ENCODE data around the gene FBXO31. TPM values are rescaled to one million over a fixed set of nuclear protein-coding genes. Genes with fewer than 3 reads are reported as not detected.

Gene FBXO31
- total and polyA plus RNA-seq, 9 of the 15 experiments (the other 6 are each of a cell fraction or from before 2014, with no cell fraction given), result 0.18 to 33.3 (median 10.9) TPM

DNA sequence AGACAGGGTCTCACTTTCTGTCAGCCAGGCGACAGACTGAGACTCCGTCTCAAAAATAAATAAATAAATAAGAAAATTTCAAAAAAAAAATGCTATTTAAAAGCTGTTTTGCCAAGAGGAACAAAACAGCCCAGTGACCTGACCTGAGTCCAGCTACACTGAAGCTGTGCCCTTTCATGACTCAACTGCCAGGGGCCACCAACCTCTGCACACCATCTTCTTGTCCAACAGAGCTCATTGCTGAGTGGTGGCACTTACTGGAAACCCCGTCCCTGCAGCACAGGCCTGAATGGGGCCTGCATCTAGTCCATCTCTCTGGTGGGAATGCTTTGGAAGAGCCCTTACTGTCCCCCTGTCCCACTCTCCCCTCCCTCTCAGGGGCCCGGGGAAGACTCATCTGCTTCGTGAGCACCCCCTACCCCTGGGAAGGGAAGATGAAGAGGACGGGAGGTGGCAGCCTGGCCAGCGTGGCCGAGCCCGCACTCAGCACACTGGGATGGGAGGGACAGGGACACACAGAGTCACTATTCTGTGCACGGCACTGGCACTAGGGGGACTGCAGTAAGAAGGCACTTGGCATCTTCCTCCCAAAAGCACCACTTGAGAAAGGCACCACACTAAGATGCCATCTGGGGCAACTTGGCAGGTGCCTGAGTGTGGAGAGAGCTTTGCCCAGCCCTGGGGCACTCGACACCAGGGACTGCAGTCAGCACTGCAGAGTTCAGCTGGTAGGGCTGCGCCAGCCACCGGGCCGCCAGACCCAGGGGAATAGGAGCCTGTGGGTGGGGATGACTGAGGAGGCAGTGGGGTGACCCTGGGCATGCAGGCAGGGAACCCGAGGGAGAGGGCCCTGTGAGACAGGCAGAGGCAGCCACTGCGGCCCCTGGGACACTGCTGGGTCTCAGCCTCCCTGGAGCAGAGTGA, 13.5 kb downstream of the FBXO31 start (continued):
- TF ChIP-seq TBL1XR1 (IDR thresholded peaks at IDR 0.05; ENCODE audit: low read length in 2 of 2) (no peak), ELF4 (CRISPR knock-in tag; IDR thresholded peaks at IDR 0.05) (no peak), FOXA3 (CRISPR knock-in tag; conservative IDR thresholded peaks at IDR 0.05 in 1 of 2, IDR thresholded peaks at IDR 0.05 in 1 of 2) (no peak), PHB2 (IDR thresholded peaks at IDR 0.05; ENCODE audit: low read depth) (no peak), NFRKB (IDR thresholded peaks at IDR 0.05; ENCODE audit: low read depth) (no peak), ZNF695 (CRISPR knock-in tag; IDR thresholded peaks at IDR 0.05) (no peak)

DNA sequence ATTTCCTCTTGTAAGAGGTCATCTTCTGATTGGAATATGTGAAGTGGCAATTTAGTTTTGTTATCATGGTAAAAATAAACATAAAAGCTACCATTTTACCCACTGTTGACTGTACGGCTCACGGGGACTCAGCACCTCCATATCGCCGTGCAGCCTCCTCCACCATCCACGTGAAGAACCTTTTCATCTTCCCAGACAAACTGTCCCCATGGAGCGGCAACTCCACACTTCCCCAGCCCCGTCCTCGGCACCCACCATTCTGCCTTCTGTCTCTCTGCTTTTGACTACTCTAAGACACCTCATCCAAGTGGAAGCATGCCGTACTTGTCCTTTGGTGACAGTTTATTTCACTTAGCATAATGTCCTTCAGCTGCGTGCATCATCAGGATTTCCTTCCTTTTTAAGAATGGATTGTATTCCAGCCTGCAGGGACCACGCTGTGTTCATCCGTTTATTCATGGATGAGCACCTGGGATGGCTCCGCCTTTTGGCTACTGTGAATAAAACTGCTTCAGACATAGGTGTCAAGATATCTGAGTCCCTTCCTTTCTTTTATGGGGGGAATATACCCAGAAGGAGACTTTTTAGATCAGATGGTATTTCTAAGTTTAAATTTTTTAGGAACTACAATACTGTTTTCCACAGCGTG, 14.3 kb downstream of the FBXO31 start:
- intact Hi-C loops (cut with micrococcal nuclease), result no loop called here
- peaks cover 80% of the 10 kb centered on the region for H3K79me2 ChIP-seq (ENCODE audit: control insufficient read depth, insufficient read depth, low read length)
- no peak overlapping the region for H3K9ac ChIP-seq (ENCODE audit: insufficient read depth in 1 of 2, low read depth in 2 of 2, low read length in 2 of 2)
- in situ Hi-C loops (cut with MboI), result no loop called here
- peaks cover 18% of the 10 kb centered on the region; the same call in 1 of the 2 replicates for H4K20me1 ChIP-seq (replicated peaks; ENCODE audit: control insufficient read depth, insufficient read depth, low read length)
- H3K4me2 ChIP-seq (ENCODE audit: insufficient read depth, low read length), result no peak overlapping the region
- peaks cover 22% of the 10 kb centered on the region; the same call in 2 of the 3 replicates for H3K36me3 ChIP-seq (ENCODE audit: control insufficient read depth, insufficient read depth, low read length)
- no peaks in the 10 kb centered on the region for H3K9me1 ChIP-seq (ENCODE audit: control insufficient read depth, insufficient read depth, low read length)
- no peak for FAIRE-seq
- H3K4me3 ChIP-seq, result no peak overlapping the region
- CTCF ChIA-PET (ENCODE audit: low intra/inter-chr PET ratio), result no interaction called here
- peaks cover 6 to 20% of the 10 kb centered on the region in 2 experiments for H3K4me1 ChIP-seq (replicated peaks in 1 of 2; ENCODE audit: control insufficient read depth in 2 of 2, insufficient read depth in 2 of 2, low read length in 2 of 2)
- no TSS peak for BruUV-seq (replicated peaks)
- WGBS (ENCODE audit: insufficient coverage, low coverage, missing lambda C conversion rate), result 87% methylated on average over 14 of the region's 14 CpGs
- no peaks in the 10 kb centered on the region for H3K9me3 ChIP-seq (replicated peaks; ENCODE audit: control insufficient read depth, insufficient read depth, low read depth, low read length)
- POLR2A ChIA-PET, result interaction anchor here (1.1 to 1.6 kb wide), 2 partner anchors 10 to 19 kb away, joined by 4 read pairs; no protein-coding TSS in a partner anchor
- H3K27ac ChIP-seq (ENCODE audit: extremely low read depth, low read depth, low read length), result no peak overlapping the region
- DNase-seq (ENCODE audit: extremely low read depth in 1 of 4, low spot score in 3 of 4), result no peak
- H2AFZ ChIP-seq (ENCODE audit: low read depth, low read length), result no peak overlapping the region
- H3K27me3 ChIP-seq (ENCODE audit: control insufficient read depth in 2 of 2, insufficient read depth in 2 of 2, low read length in 2 of 2), result no peaks in the 10 kb centered on the region
- no peak for ATAC-seq
- no peak for TF ChIP-seq HCFC1 (IDR thresholded peaks at IDR 0.05; ENCODE audit: low read depth, low read length)
- TF ChIP-seq BACH1 (tag; IDR thresholded peaks at IDR 0.05), result no peak
- TF ChIP-seq, protein P1, sequence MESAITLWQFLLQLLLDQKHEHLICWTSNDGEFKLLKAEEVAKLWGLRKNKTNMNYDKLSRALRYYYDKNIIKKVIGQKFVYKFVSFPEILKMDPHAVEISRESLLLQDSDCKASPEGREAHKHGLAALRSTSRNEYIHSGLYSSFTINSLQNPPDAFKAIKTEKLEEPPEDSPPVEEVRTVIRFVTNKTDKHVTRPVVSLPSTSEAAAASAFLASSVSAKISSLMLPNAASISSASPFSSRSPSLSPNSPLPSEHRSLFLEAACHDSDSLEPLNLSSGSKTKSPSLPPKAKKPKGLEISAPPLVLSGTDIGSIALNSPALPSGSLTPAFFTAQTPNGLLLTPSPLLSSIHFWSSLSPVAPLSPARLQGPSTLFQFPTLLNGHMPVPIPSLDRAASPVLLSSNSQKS (CRISPR knock-in tag; IDR thresholded peaks at IDR 0.05), result no peak
- TF ChIP-seq LCOR (CRISPR knock-in tag; IDR thresholded peaks at IDR 0.05), result no peak
- TF ChIP-seq CEBPG (CRISPR knock-in tag; IDR thresholded peaks at IDR 0.05), result no peak
- no peak for TF ChIP-seq CEBPG (tag; conservative IDR thresholded peaks at IDR 0.05 in 1 of 2, IDR thresholded peaks at IDR 0.05 in 1 of 2)
- TF ChIP-seq ZBTB1 (CRISPR knock-in tag; IDR thresholded peaks at IDR 0.05; ENCODE audit: borderline replicate concordance, low read depth), result no peak
- TF ChIP-seq FOXJ3 (CRISPR knock-in tag; IDR thresholded peaks at IDR 0.05), result no peak
- no peak for TF ChIP-seq BRD4 (IDR thresholded peaks at IDR 0.05)
- TF ChIP-seq, protein P2, sequence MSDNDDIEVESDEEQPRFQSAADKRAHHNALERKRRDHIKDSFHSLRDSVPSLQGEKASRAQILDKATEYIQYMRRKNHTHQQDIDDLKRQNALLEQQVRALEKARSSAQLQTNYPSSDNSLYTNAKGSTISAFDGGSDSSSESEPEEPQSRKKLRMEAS (CRISPR knock-in tag; IDR thresholded peaks at IDR 0.05), result no peak
- TF ChIP-seq RBM17 (IDR thresholded peaks at IDR 0.05; ENCODE audit: borderline replicate concordance, low read depth, low read length), result no peak
- no peak for TF ChIP-seq CEBPB (tag; IDR thresholded peaks at IDR 0.05)
- no peak for TF ChIP-seq TFAM (CRISPR knock-in tag; conservative IDR thresholded peaks at IDR 0.05)
- no peak for TF ChIP-seq ARID2 (IDR thresholded peaks at IDR 0.05)
- no peak for TF ChIP-seq ZNF143 (CRISPR knock-in tag; IDR thresholded peaks at IDR 0.05)

Measured in K562 (cell line).